Measurements from ENCODE around the gene PTTG1IP. TPM values are rescaled to one million over a fixed set of nuclear protein-coding genes. Genes with fewer than 3 reads are reported as not detected.

Gene PTTG1IP
- total and polyA plus RNA-seq, 2 of the 13 experiments (the other 11 are each of a cell fraction or from before 2014, with no cell fraction given) = 161 to 700 TPM

- TF ChIP-seq, protein P1, sequence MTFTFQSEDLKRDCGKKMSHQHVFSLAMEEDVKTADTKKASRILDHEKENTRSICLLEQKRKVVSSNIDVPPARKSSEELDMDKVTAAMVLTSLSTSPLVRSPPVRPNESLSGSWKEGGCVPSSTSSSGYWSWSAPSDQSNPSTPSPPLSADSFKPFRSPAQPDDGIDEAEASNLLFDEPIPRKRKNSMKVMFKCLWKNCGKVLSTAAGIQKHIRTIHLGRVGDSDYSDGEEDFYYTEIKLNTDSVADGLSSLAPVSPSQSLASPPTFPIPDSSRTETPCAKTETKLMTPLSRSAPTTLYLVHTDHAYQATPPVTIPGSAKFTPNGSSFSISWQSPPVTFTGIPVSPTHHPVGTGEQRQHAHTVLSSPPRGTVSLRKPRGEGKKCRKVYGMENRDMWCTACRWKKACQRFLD (CRISPR knock-in tag; IDR thresholded peaks at IDR 0.05; ENCODE audit: borderline replicate concordance) = no peak
- TF ChIP-seq ZNF761 (CRISPR knock-in tag; conservative IDR thresholded peaks at IDR 0.05) (no peak), HOXA3 (CRISPR knock-in tag; IDR thresholded peaks at IDR 0.05) (peak; percentile 64; the same call in 1 of the 2 replicates), SMYD3 (CRISPR knock-in tag; IDR thresholded peaks at IDR 0.05) (no peak), E2F2 (CRISPR knock-in tag; IDR thresholded peaks at IDR 0.05; ENCODE audit: borderline replicate concordance) (no peak), ZBTB34 (CRISPR knock-in tag; IDR thresholded peaks at IDR 0.05) (no peak), ZBTB7B (CRISPR knock-in tag; IDR thresholded peaks at IDR 0.05) (no peak; the same call in 1 of the 2 replicates), EP300 (IDR thresholded peaks at IDR 0.05; ENCODE audit: low read depth in 2 of 2, low read length in 2 of 2) (peak in 1 of 2 experiments; percentile 81; a peak in 3 of 4 replicates), EP300 (CRISPR knock-in tag; IDR thresholded peaks at IDR 0.05; ENCODE audit: borderline replicate concordance) (peak; percentile 70; the same call in 1 of the 2 replicates), HNF1B (CRISPR knock-in tag; IDR thresholded peaks at IDR 0.05) (peak; percentile 41; the same call in 1 of the 2 replicates), HOXA5 (CRISPR knock-in tag; IDR thresholded peaks at IDR 0.05) (no peak), ZNF235 (CRISPR knock-in tag; IDR thresholded peaks at IDR 0.05; ENCODE audit: borderline replicate concordance) (no peak), ZBTB8A (CRISPR knock-in tag; IDR thresholded peaks at IDR 0.05; ENCODE audit: borderline replicate concordance, low read depth) (no peak), ZFP41 (CRISPR knock-in tag; IDR thresholded peaks at IDR 0.05; ENCODE audit: borderline replicate concordance) (no peak), MTA3 (CRISPR knock-in tag; IDR thresholded peaks at IDR 0.05) (no peak)
- TF ChIP-seq, protein P2, sequence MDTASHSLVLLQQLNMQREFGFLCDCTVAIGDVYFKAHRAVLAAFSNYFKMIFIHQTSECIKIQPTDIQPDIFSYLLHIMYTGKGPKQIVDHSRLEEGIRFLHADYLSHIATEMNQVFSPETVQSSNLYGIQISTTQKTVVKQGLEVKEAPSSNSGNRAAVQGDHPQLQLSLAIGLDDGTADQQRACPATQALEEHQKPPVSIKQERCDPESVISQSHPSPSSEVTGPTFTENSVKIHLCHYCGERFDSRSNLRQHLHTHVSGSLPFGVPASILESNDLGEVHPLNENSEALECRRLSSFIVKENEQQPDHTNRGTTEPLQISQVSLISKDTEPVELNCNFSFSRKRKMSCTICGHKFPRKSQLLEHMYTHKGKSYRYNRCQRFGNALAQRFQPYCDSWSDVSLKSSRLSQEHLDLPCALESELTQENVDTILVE (CRISPR knock-in tag; IDR thresholded peaks at IDR 0.05) = no peak
- TF ChIP-seq, protein P3, sequence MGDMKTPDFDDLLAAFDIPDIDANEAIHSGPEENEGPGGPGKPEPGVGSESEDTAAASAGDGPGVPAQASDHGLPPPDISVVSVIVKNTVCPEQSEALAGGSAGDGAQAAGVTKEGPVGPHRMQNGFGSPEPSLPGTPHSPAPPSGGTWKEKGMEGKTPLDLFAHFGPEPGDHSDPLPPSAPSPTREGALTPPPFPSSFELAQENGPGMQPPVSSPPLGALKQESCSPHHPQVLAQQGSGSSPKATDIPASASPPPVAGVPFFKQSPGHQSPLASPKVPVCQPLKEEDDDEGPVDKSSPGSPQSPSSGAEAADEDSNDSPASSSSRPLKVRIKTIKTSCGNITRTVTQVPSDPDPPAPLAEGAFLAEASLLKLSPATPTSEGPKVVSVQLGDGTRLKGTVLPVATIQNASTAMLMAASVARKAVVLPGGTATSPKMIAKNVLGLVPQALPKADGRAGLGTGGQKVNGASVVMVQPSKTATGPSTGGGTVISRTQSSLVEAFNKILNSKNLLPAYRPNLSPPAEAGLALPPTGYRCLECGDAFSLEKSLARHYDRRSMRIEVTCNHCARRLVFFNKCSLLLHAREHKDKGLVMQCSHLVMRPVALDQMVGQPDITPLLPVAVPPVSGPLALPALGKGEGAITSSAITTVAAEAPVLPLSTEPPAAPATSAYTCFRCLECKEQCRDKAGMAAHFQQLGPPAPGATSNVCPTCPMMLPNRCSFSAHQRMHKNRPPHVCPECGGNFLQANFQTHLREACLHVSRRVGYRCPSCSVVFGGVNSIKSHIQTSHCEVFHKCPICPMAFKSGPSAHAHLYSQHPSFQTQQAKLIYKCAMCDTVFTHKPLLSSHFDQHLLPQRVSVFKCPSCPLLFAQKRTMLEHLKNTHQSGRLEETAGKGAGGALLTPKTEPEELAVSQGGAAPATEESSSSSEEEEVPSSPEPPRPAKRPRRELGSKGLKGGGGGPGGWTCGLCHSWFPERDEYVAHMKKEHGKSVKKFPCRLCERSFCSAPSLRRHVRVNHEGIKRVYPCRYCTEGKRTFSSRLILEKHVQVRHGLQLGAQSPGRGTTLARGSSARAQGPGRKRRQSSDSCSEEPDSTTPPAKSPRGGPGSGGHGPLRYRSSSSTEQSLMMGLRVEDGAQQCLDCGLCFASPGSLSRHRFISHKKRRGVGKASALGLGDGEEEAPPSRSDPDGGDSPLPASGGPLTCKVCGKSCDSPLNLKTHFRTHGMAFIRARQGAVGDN (CRISPR knock-in tag; IDR thresholded peaks at IDR 0.05) = no peak
Measured at GRCh38 chr21:44878053-44878982, 4.8 kb upstream of the PTTG1IP start (continued).

Measured in HepG2 (cell line).